NCI-H2081 treated with DMSO at 0.1 percent for 48 hours (cell line): ENCODE data around the gene SFXN5.
"Not testable (repeated sequence)": the region's sequence is repeated elsewhere in the genome, so short reads cannot be mapped to it uniquely, and the experiment has no call there.

Experiments used
- DNase-seq: peaks from one replicate; lab custom pipeline; 2025; lab: John Stamatoyannopoulos, UW

SFXN5 gene

DNA sequence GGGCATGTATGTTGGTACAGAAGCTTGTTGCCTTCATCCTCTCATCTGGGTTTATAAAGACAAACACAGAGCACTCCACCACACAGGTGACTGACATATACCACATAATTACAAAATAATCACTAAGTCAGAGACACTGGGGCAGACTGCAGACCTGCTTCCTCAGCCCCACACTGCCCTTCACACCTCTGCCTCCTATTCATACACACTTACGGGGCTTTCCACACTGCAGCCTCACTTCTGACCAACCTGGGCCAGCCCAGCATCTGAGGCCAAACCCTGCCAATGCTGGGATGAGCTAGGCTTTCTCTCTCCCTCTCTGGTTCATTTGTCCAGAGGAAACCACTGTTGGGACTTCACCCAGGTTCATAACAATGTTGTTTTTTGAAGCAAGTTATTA, 149.7 kb downstream of the SFXN5 start:
- no peak for DNase-seq

DNA sequence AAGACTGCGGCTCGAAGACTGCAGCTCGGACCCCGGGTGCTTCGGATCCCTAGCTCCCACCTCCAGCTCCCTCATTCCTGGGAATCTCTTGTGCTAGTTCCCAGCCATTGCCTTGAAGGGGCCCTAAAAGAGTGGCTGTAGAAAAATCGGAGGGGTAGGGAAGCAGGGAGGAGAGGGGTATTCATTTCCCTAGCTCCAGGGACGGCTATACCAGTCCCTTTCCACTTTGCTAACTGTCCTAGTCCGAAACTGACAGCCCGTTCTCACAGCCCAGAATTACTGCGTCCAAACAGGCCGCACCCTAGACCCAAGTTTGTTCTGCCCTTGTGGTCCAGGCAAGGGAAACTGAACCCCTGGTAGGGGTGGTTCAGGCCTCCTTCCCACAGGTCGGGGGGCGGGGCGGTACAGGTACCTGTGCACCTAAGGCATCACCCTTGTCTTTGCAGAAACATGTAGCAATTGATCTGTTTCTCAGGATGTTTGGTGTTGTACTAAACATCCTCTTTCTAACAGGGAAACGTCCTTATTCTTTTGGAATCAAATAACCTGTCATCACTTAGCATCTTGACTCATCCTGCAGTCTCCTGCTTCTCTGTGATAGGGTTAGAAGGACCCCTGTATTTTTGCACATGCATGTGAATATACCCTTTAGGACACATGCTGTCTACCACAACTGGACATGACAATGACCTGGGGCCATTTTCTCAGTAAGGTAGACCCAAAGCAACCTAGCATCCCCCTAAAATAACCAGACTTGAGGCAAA, 150.2 kb downstream of the SFXN5 start:
- no peak for DNase-seq

- no peak for DNase-seq
Measured at GRCh38 chr2:72920318-72921087, 151.0 kb downstream of the SFXN5 start.

GRCh38 chr2:72919414-72920317, 151.8 kb downstream of the SFXN5 start:
- DNase-seq, result no peak

- DNase-seq, result no peak
Measured at GRCh38 chr2:72917877-72918553, 153.5 kb downstream of the SFXN5 start.

DNA sequence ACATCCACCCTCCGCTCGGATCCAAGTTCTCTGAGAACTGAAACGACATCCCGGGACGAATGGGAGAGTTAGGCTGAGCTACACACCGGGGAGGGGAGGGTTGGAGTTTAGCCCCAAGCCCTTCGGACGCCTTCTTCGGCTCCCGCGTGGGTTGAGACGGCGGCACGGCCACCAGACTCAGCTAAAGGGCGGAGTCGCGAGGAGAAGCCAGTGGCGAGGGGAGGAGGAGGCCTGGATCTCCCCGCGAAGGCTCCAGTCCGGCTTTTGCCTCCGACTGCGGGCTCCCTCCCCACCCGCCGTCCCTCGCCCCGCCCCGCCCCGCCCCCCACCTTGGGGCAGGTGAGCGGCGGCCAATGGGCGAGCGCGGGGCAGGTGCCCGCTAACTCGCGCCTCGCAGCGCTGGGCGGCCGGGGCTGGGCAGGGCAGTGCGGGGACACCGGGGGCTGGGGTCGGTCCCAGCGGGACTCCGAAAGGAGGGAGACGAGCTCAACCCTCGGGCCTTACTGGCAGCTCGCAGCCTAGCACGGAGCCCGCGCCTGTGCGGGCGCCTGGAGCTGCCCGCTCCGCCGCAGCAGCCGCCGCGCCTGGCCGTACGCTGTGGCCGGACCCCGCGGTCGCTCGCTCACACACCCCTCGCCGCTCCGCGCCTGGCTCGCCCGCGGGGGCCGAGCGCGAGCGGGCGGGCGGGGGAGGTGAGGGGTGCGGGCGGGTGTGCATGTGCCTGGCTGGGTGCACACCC, 154.2 kb downstream of the SFXN5 start, which contains the start of gene EMX1:
Gene EMX1 (plus strand): TSS at position 382 of the 739 bp plus-strand sequence. CDS start 334 bp downstream, at position 716.
- peak; percentile 22 for DNase-seq

DNA sequence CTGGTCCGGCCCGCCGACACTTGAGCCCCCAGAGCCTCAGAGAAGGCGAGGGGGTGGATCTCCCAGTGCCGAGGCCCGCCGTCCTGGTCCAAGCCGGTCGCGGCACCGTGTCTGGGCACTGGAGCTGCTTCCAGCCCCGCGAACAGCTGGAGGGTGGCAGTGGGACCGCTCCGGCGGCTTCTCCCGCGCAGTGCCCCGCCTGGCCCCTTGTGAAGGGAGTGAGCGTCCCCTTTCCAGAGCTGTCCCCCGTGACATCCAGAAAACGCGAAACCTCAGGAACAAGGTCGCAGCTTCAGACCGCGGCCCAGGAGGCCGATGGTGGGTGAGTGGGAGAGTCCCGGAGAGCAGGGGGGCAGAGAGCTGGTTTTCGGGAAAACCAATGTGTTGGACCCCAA, 154.8 kb downstream of the SFXN5 start:
- no peak for DNase-seq

DNA sequence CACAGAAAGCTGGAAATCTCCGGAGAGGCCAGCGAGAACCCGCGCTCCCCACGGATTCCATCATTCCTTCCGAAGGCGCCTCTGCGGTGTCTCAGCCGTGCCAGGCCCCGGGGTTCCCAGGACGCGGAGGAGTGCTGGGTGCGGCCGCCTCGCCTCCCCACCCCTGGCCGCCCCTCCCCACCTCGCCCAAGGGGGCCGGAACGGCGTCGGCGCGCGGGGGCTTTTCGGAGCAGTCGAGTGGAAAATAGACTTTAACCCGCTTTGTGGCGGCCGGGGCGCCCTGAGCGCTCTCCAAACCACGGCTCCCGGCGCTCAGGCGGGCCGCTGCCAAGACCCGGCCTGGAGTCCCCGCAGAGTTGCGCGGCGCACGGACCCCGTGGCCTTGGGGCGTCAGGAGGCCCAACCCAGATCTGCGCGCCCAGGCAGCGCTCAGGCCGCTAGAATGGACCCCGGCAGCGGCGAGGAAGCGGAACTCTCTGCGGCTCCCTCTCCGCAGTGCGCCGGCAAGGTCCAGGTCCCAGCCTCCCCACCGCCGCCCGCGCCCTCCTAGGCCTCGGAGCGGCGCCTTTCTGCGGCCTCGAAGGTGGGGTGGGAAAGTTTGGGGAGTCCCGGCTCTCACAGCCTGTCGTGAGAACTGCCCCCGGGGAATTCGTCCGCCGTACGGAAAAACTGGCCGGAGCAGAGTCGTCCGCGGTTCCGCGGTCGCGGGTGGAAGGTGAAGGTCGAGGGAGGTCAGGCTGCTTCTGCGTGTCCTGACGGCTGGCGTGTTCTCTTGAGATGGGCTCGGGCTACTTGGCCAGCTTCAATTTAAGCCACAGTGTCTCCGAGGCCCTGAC, 155.4 kb downstream of the SFXN5 start:
- DNase-seq, result no peak

DNA sequence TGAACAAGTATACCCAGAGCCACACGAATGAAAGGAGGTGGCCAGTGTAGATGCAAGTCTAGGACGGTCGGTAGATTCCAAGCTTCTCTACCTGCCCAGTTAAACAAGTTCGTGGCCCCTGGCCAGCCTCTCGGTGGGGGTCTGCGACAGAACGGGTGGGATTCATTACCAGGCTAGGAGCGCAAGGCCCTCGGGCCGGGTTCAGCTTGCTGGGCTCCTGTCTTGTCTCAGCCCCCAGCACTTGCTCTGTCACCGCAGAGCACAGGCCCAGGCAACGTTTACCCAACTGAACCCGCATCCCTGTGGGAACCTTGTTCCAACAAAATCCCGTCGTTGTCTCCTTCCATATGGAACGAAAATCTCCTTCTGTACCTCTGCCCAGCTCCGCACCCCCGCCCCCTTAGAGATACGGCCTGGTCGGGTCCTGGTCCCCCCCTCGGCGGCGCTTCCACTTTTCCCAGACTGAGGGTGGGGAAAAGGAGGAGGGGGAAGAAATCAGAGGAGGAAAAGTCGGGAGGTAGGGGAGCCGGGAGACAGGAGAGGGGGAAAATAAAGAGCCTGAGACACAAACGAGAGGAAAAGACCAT, 156.1 kb downstream of the SFXN5 start:
- no peak for DNase-seq

GRCh38 chr2:72914589-72915319, 156.8 kb downstream of the SFXN5 start:
- DNase-seq, result no peak

GRCh38 chr2:72914206-72914559, 157.3 kb downstream of the SFXN5 start:
- no peak for DNase-seq

DNA sequence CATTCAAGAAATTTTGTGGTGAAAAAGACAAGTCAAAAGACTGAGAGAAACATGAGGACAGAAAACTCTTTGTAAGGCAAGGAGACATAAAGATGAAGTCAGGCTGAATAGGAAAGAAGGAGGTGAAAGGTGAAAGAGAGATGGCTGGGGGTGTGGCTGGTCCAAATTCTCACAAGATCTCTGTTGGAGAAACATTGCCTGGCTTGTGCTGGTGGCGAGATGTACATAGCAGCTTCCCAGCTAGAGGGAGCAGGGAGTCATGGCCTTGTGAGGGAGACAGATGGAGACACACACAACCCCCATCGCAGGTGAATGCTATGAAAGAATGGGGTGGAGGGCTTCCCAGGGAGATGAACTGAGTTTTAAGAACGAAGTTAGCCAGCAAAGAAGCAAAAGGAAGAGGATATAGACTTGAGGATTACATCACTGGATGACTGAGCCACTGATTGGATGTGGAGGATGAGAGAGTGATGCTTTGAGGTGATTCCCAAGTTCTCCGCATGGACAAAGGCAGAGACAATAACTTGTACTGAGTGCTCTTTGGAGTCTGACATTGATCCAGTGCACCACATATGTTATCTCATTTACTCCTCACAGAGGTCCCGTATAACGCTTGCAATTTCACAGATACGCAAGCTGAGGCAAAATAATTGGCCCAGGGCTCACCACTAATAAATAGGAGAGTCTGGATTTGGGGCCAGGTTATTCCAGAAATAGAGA, 157.9 kb downstream of the SFXN5 start:
- DNase-seq, result no peak

DNA sequence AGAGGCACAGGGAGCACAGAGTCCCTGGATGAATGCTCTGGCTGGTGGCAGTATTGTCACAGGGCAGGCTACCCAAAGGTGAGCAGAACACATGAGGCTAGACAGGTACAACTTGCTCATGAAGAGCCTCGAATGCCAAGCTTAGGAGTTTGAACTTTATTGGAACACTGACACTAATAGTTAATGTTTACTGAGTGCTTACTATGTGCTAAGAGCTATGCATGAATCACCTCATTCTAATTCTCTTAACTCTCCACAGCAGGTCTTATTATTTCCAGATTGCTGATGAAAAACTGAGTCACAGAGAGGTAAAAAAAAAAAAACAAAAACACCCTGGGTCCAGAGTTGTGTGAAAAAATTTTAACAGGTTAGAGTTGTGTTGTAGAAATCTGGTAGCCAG, 160.3 kb downstream of the SFXN5 start:
- no peak for DNase-seq

DNA sequence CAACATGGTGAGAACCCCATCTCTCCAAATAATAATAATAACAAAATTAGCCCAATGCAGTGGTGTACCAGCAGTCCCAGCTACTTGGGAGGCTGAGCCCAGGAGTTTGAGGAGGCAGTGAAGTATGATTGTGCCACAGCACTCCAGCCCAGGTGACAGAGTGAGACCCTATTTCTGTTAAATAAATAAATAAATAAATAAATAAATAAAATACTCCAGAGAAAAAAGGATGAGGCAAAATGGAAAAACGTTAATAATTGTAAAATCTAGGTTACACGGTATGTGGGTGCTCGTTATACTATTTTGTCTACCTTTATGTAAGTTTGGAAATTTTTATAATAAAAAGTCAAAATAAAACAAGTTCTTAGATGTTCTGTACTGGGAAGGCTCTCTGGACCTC, 162.8 kb downstream of the SFXN5 start:
- no peak for DNase-seq

- not testable (repeated sequence) for DNase-seq
Measured at GRCh38 chr2:72907369-72907768, 164.1 kb downstream of the SFXN5 start.

DNA sequence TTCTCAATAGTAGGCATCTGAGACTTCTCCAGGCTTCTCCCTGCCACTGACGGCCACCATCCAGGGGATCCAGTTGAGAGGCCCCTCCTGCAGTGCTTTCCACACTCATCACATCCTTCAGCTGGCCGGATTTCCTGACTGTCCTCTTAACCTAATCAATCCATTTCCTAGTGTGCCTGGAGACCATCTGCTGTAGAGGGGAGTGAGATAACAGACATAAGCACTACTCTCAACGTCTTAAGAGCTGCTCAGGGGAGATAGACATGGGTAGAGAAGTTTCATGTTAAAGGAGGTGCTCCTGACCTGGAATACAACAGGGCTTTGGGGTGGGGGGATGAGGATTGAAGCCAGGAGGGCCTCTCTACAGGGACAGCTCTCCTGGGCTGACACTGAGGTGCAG, 170.1 kb downstream of the SFXN5 start:
- no peak for DNase-seq

- DNase-seq, result no peak
Measured at GRCh38 chr2:72900191-72900825, 171.2 kb downstream of the SFXN5 start.

GRCh38 chr2:72898585-72898906, 173.0 kb downstream of the SFXN5 start:
- DNase-seq, result no peak
